Type B pancreatic cell (in vitro differentiated cells): ENCODE data around the gene SPRED3. TPM values are rescaled to one million over a fixed set of nuclear protein-coding genes. Genes with fewer than 3 reads are reported as not detected.

Experiments used
- DNase-seq: peaks from one replicate; pipeline ENCODE4 v3.0.0; 2021; ENCODE audit warnings: mixed read lengths; ENCODE audit not compliant: unreplicated experiment; ENCODE audit errors: extremely low spot score
- H3K27ac Mint-ChIP-seq: 2 replicates; pipeline ENCODE4 v1.8.0; 2021; ENCODE audit warnings: mild to moderate bottlenecking, mixed read lengths
- H3K27me3 Mint-ChIP-seq: 2 replicates; pipeline ENCODE4 v1.8.0; 2021; ENCODE audit warnings: mixed read lengths
- H3K36me3 Mint-ChIP-seq: 2 replicates; pipeline ENCODE4 v1.8.0; 2021; ENCODE audit warnings: mixed read lengths
- H3K4me1 Mint-ChIP-seq: one replicate; pipeline ENCODE4 v1.8.0; 2021; ENCODE audit warnings: mixed read lengths; ENCODE audit not compliant: unreplicated experiment
- H3K4me3 Mint-ChIP-seq: 2 replicates; pipeline ENCODE4 v1.8.0; 2021; ENCODE audit warnings: mild to moderate bottlenecking, mixed read lengths
- H3K9me3 Mint-ChIP-seq: 2 replicates; pipeline ENCODE4 v1.8.0; 2021; ENCODE audit warnings: mixed read lengths
- CTCF ChIP-seq: fragments of 200-600 bp; sonication (generic); conservative IDR thresholded peaks from 2 replicates; pipeline ENCODE4 v1.5.0; 2021; ENCODE audit warnings: antibody characterized with exemption, mild to moderate bottlenecking
- total RNA-seq: library from RNA; stranded (reverse); gene quantifications from 2 replicates; pipeline ENCODE4 v1.2.1, GENCODE V29; 2021; ENCODE audit warnings: low replicate concordance

The SPRED3 gene
- total RNA-seq, 1 donor from 2014 or later = 4.2 TPM

GRCh38 chr19:38441657-38442348 is 53.3 kb downstream of the SPRED3 start:
- H3K4me3 Mint-ChIP-seq = no peak overlapping the region
- no peak for DNase-seq
- H3K36me3 Mint-ChIP-seq = no peaks in the 10 kb centered on the region
- TF ChIP-seq CTCF = no peak
- peaks cover 4% of the 10 kb centered on the region for H3K27me3 Mint-ChIP-seq
- no peak overlapping the region for H3K27ac Mint-ChIP-seq
- H3K9me3 Mint-ChIP-seq = no peaks in the 10 kb centered on the region
- H3K4me1 Mint-ChIP-seq = no peaks in the 10 kb centered on the region

- H3K9me3 Mint-ChIP-seq = no peaks in the 10 kb centered on the region
- no peaks in the 10 kb centered on the region for H3K4me1 Mint-ChIP-seq
- no peak overlapping the region for H3K4me3 Mint-ChIP-seq
- H3K36me3 Mint-ChIP-seq = no peaks in the 10 kb centered on the region
- H3K27ac Mint-ChIP-seq = no peak overlapping the region
- TF ChIP-seq CTCF = no peak
- DNase-seq = no peak
- H3K27me3 Mint-ChIP-seq = peaks cover 4% of the 10 kb centered on the region
Observed at GRCh38 chr19:38442736-38443135, 54.2 kb downstream of the SPRED3 start.

GRCh38 chr19:38443458-38443999 is 55.0 kb downstream of the SPRED3 start:
- DNase-seq = no peak
- TF ChIP-seq CTCF = no peak
- H3K27me3 Mint-ChIP-seq = peaks cover 4% of the 10 kb centered on the region

GRCh38 chr19:38444026-38444425 is 55.5 kb downstream of the SPRED3 start:
- Mint-ChIP-seq H3K4me1 (no peaks in the 10 kb centered on the region), H3K9me3 (no peaks in the 10 kb centered on the region), H3K36me3 (no peaks in the 10 kb centered on the region), H3K4me3 (no peak overlapping the region), H3K27ac (no peak overlapping the region), H3K27me3 (peaks cover 4% of the 10 kb centered on the region)
- no peak for TF ChIP-seq CTCF
- DNase-seq = no peak

More at GRCh38 chr19:38443458-38443999, 55.0 kb downstream of the SPRED3 start:
- Mint-ChIP-seq H3K9me3 (no peaks in the 10 kb centered on the region), H3K4me3 (no peak overlapping the region), H3K27ac (no peak overlapping the region), H3K4me1 (no peaks in the 10 kb centered on the region), H3K36me3 (no peaks in the 10 kb centered on the region)

GRCh38 chr19:38445362-38445761 is 56.9 kb downstream of the SPRED3 start:
- H3K4me3 Mint-ChIP-seq = no peak overlapping the region
- no peak for DNase-seq
- H3K9me3 Mint-ChIP-seq = no peaks in the 10 kb centered on the region
- H3K36me3 Mint-ChIP-seq = no peaks in the 10 kb centered on the region
- no peak for TF ChIP-seq CTCF
- H3K27ac Mint-ChIP-seq = no peak overlapping the region
- peaks cover 4% of the 10 kb centered on the region for H3K27me3 Mint-ChIP-seq
- no peaks in the 10 kb centered on the region for H3K4me1 Mint-ChIP-seq
